OCI-LY3 (cell line): Measurements from ENCODE around the gene TNS3.

Experiments
- H2AFZ ChIP-seq: fragments of 200-600, 300-600 bp; shearing (Covaris generic); 2 replicates; pipeline ENCODE4 v1.6.0; 2014; ENCODE audit warnings: antibody characterized with exemption, low read depth, low read length
- H3K27ac ChIP-seq: fragments of 200-600, 300-600 bp; sonication (generic); 2 replicates; pipeline ENCODE4 v1.5.1; 2014; ENCODE audit warnings: mild to moderate bottlenecking, low read length, moderate library complexity, mixed read lengths
- H3K27me3 ChIP-seq: fragments of 200-600, 300-600 bp; sonication (generic); 2 replicates; pipeline ENCODE4 v1.6.1; 2014; ENCODE audit warnings: low read depth, low read length, mixed read lengths
- H3K36me3 ChIP-seq: fragments of 200-600, 300-600 bp; sonication (generic); replicated peaks from 2 replicates; pipeline ENCODE3; 2014; ENCODE audit warnings: low read depth, low read length, mixed read lengths
- H3K4me1 ChIP-seq: fragments of 300-600, 200-600 bp; sonication (generic); 2 replicates; pipeline ENCODE4 v1.6.1; 2014; ENCODE audit warnings: low read length, mixed read lengths
- H3K4me2 ChIP-seq: fragments of 200-600, 300-600 bp; sonication (generic); 2 replicates; pipeline ENCODE4 v1.6.1; 2014; ENCODE audit warnings: low read length, mixed read lengths
- H3K4me3 ChIP-seq: fragments of 300-600, 200-600 bp; sonication (generic); 2 replicates; pipeline ENCODE4 v1.5.1; 2014; ENCODE audit warnings: antibody characterized with exemption, mild to moderate bottlenecking, low read length, moderate library complexity
- H3K79me2 ChIP-seq: fragments of 300-600, 200-600 bp; shearing (Covaris generic); 2 replicates; pipeline ENCODE4 v1.6.1; 2014; ENCODE audit warnings: mild to moderate bottlenecking, low read length, mixed read lengths
- H3K9ac ChIP-seq: fragments of 300-600, 200-600 bp; shearing (Covaris generic); 2 replicates; pipeline ENCODE4 v1.6.0; 2014; ENCODE audit warnings: mild to moderate bottlenecking, low read length, moderate library complexity
- H3K9me3 ChIP-seq: fragments of 200-600, 300-600 bp; shearing (Covaris generic); 2 replicates; pipeline ENCODE4 v1.6.1; 2014; ENCODE audit warnings: low read length, mixed read lengths; ENCODE audit not compliant: insufficient read depth
- H4K20me1 ChIP-seq: fragments of 200-600, 300-600 bp; sonication (generic); 2 replicates; pipeline ENCODE4 v1.6.1; 2016; ENCODE audit warnings: low read length, mixed read lengths; ENCODE audit not compliant: insufficient read depth
- EZH2phosphoT487 ChIP-seq: fragments of 200-600 bp; shearing (Covaris generic); IDR thresholded peaks from 2 replicates; pipeline ENCODE4 v1.6.1; 2018; ENCODE audit warnings: antibody characterized with exemption, mixed run types, low read depth
- TF ChIP-seq, protein P1 (sequence below): fragments of 200-600, 300-600 bp; sonication (generic); IDR thresholded peaks from 2 replicates; pipeline ENCODE4 v1.5.1; 2014; ENCODE audit warnings: antibody characterized with exemption, low read length, low read depth

The TNS3 gene

DNA sequence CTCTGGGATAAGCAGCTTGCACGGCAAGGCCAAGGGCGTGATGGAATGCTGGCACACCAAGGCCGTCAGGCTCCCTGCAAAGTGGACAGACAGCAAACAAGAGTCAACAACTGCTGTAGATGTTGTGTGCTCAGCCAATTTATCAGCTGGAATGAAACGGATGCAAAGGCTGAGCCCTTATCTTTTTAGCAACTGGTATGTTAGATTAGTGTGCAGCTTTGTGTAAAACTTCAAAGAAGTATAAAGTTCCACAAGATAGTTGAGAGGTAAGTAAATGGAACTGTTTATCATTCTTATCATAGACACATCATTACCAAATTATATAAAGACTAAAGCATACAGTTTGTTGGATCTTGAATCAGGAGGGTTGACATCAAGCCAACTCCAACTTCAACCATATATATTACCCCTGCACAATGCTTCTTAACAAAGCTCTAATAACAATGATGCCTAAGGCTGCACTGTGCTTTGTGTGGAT is 289.0 kb downstream of the TNS3 start:
- Histone ChIP-seq H3K9me3 (no peaks in the 10 kb centered on the region), H4K20me1 (no peaks in the 10 kb centered on the region), H3K4me3 (no peak overlapping the region), H3K4me1 (peaks cover 6% of the 10 kb centered on the region; the same call in 1 of the 2 replicates), H3K4me2 (no peak overlapping the region), H3K27me3 (no peaks in the 10 kb centered on the region), H2AFZ (no peak overlapping the region), H3K36me3 (peaks cover 8% of the 10 kb centered on the region), H3K9ac (no peak overlapping the region), H3K79me2 (no peaks in the 10 kb centered on the region), H3K27ac (no peak overlapping the region)
- TF ChIP-seq, protein P1, sequence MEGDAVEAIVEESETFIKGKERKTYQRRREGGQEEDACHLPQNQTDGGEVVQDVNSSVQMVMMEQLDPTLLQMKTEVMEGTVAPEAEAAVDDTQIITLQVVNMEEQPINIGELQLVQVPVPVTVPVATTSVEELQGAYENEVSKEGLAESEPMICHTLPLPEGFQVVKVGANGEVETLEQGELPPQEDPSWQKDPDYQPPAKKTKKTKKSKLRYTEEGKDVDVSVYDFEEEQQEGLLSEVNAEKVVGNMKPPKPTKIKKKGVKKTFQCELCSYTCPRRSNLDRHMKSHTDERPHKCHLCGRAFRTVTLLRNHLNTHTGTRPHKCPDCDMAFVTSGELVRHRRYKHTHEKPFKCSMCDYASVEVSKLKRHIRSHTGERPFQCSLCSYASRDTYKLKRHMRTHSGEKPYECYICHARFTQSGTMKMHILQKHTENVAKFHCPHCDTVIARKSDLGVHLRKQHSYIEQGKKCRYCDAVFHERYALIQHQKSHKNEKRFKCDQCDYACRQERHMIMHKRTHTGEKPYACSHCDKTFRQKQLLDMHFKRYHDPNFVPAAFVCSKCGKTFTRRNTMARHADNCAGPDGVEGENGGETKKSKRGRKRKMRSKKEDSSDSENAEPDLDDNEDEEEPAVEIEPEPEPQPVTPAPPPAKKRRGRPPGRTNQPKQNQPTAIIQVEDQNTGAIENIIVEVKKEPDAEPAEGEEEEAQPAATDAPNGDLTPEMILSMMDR, result no peak
- no peak for TF ChIP-seq EZH2phosphoT487

DNA sequence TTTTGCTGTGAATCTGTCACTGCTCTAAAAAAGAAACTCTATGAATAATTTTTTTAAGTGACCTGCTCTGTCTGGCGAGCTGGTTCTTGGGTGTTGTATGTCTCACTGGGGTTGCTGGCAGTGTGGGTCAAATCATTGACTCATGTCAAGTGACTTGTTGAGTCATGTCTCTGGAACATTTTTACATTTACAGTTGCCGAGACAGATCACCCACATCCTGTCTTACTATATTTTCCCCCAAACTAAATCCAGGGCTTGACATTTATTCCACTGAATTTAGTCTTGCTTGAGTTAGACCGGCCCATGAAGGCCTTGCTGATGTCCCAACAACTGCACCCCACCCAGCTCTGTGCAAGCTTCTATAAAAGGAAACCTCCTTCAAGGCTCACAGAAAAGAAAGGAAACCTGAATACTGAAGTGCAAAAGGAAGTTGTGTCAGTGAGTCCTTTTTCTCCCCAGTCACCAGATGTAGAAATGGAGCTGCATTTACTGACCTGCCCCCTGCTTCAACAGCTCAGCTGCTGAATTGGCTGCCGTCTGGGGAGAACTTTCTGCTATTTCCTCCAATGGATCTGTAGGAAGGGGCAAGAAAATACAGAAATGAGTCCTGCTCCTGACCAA is 290.3 kb downstream of the TNS3 start:
- Histone ChIP-seq H2AFZ (no peak overlapping the region), H3K79me2 (no peaks in the 10 kb centered on the region), H3K4me1 (peaks cover 6% of the 10 kb centered on the region; the same call in 1 of the 2 replicates), H3K36me3 (peaks cover 8% of the 10 kb centered on the region), H4K20me1 (no peaks in the 10 kb centered on the region), H3K9me3 (no peaks in the 10 kb centered on the region), H3K4me3 (no peak overlapping the region), H3K4me2 (no peak overlapping the region), H3K27me3 (no peaks in the 10 kb centered on the region), H3K9ac (no peak overlapping the region), H3K27ac (0 out of 2 replicates have a peak overlapping the region, but pooled peaks have one; percentile 9)
- TF ChIP-seq EZH2phosphoT487, result no peak
- TF ChIP-seq, protein P1, result no peak

DNA sequence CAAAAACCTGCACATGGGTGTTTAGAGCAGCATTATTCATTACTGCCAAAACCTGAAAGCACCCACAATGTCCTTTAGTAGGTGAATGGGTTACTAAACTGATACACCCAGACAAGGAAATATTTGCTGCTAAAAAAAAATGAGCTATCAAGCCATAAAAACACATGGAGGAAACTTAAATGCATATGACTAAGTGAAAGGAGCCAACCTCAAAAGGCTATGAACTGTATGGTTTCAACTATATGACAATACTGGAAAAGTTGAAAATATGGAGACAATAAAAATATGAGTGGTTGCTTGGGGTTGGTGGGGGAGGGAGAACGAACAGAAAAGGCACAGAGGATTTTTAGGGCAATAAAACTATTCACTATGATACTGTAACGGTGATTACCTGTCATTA is 291.0 kb downstream of the TNS3 start:
- H3K27ac ChIP-seq, result no peak overlapping the region
- no peak overlapping the region for H2AFZ ChIP-seq
- no peaks in the 10 kb centered on the region for H3K79me2 ChIP-seq
- no peaks in the 10 kb centered on the region for H4K20me1 ChIP-seq
- H3K4me2 ChIP-seq, result no peak overlapping the region
- H3K4me3 ChIP-seq, result no peak overlapping the region
- no peak overlapping the region for H3K9ac ChIP-seq
- no peak for TF ChIP-seq EZH2phosphoT487
- TF ChIP-seq, protein P1, result no peak
- peaks cover 8% of the 10 kb centered on the region for H3K36me3 ChIP-seq
- H3K27me3 ChIP-seq, result no peaks in the 10 kb centered on the region
- peaks cover 6% of the 10 kb centered on the region; the same call in 1 of the 2 replicates for H3K4me1 ChIP-seq
- no peaks in the 10 kb centered on the region for H3K9me3 ChIP-seq

DNA sequence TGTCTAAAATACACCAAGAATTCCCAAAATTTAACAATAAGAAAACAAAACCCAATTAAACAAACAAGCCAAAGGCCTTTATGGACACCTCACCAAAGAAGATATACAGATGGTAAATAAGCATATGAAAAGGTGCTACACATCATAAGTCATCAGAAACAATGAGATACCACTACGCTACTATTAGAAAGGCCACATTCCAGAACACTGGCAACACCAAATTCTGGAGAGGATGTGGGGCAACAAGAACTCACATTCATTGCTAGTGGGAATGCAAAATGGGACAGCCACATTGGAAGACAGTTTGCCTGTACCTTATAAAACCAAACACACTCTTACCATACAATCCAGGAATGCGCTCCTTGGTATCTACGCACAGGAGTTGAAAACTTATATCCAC is 291.4 kb downstream of the TNS3 start:
- Histone ChIP-seq H3K4me3 (no peak overlapping the region), H3K36me3 (peaks cover 8% of the 10 kb centered on the region)

More for the DNA sequence above, 291.4 kb downstream of the TNS3 start:
- Histone ChIP-seq H3K9me3 (no peaks in the 10 kb centered on the region), H3K4me1 (peaks cover 6% of the 10 kb centered on the region; the same call in 1 of the 2 replicates), H4K20me1 (no peaks in the 10 kb centered on the region), H3K27ac (no peak overlapping the region), H3K79me2 (no peaks in the 10 kb centered on the region), H2AFZ (no peak overlapping the region), H3K9ac (no peak overlapping the region), H3K27me3 (no peaks in the 10 kb centered on the region), H3K4me2 (no peak overlapping the region)
- TF ChIP-seq, protein P1, result no peak
- TF ChIP-seq EZH2phosphoT487, result no peak
